Medulla oblongata (tissue), 1 donor: ENCODE results near the gene RUBCN.
"Not testable (repeated sequence)": the region's sequence is repeated elsewhere in the genome, so short reads cannot be mapped to it uniquely, and the experiment has no call there.

Experiments
- DNase-seq: peaks from one replicate; pipeline ENCODE4 v3.0.0-alpha.2; 2015; ENCODE audit errors: extremely low spot score

RUBCN gene

GRCh38 chr3:197734667-197735318 is 1.9 kb downstream of the RUBCN start:
- DNase-seq = peak; percentile 68

- DNase-seq = no peak
Observed at GRCh38 chr3:197733042-197733441, 3.7 kb downstream of the RUBCN start.

GRCh38 chr3:197731483-197731882 is 5.2 kb downstream of the RUBCN start:
- not testable (repeated sequence) for DNase-seq

GRCh38 chr3:197730770-197731169 is 5.9 kb downstream of the RUBCN start:
- not testable (repeated sequence) for DNase-seq

- DNase-seq = no peak
Observed at GRCh38 chr3:197730200-197730599, 6.5 kb downstream of the RUBCN start.

DNA sequence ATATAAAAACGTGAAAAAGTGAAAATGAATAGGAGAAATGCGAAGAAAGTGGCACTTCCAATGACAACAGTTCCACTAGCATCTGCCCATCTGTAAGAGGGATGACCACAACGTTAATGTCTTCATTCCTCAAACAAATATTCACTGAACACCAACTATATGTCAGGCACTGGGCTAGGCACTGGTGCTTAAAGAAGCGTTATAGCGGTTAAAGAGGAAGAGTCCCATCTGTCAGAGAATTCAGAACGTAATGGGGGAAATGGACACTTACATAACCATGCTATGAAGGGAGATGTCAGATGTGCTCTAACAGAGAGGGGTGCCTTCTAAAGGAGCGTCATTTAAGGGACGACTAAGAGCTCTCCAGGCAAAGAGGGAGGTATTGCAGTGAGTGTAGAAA is 8.2 kb downstream of the RUBCN start:
- no peak for DNase-seq

- not testable (repeated sequence) for DNase-seq
Observed at GRCh38 chr3:197727878-197728277, 8.8 kb downstream of the RUBCN start.

GRCh38 chr3:197722734-197723133 is 14.0 kb downstream of the RUBCN start:
- DNase-seq = no peak

GRCh38 chr3:197720694-197721093 is 16.0 kb downstream of the RUBCN start:
- DNase-seq = no peak

DNA sequence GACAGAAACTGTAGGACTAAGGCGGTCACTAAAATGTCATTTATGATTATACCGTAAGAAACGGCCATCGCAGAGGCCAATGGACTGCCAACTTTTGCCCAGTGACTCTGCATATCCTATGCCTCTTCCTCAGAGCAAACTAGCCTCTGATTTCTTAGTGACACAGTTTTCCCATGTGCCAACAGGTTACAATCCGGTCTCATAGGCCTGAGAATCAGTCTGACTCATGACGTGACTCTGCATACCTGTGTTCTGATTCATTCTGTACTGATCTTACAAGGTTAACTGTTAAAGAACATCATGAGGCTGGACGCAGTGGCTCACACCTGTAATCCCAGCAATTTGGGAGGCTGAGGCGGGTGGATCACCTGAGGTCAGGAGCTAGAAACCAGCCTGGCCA is 17.8 kb downstream of the RUBCN start:
- DNase-seq = no peak

GRCh38 chr3:197714251-197714650 is 22.5 kb downstream of the RUBCN start:
- no peak for DNase-seq

GRCh38 chr3:197713477-197713822 is 23.3 kb downstream of the RUBCN start:
- DNase-seq = no peak

DNA sequence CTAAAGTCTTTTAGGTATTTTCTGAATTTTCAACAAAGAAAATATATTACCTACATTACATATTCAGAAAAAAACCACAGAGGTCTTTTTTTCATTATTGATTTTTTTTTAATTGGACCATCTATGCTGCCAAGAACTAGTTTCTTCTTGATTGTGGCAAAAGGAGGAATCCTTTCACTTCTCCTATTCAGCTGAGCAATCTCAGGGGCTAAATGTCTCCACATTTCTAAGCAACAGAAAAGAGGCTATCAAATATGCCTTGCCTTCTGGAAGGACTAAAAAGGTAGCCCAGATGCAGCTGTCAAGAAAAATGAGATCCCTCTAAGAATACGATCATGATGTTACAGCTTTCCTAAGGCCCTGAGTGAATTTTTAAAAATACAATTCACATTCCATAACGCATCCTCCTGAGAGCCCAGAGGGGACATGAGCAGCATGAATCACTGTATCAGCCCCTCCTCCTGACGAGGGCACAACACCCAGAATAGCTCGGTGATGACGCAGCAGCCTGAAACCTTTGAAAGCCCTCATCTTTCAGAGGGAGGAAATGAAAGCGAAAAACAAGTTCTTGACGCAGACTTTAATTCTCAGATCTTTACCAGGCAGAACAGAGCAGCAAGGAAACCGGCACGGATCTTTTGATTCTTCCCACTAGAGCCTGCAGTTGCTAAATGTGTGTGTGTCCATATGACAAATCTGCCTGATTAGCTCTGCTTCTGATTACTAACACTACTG is 24.6 kb downstream of the RUBCN start:
- peak; percentile 97 for DNase-seq

DNA sequence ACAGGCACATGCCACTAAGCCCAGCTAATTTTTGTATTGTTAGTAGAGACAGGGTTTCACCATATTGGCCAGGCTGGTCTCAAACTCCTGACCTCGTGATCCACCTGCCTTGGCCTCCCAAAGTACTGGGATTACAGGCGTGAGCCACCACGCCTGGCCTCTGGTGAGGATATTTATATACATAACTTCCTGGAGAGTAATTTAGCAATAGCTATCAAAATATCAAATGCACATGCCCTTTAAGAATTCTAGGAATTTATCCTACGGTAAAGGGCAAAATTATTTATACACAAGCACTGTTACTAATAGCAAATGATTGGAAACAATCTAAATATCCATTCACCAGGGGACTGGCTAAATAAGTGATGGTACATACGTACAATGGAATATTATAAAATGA is 25.7 kb downstream of the RUBCN start:
- DNase-seq = not testable (repeated sequence)

- no peak for DNase-seq
Observed at GRCh38 chr3:197709135-197709534, 27.6 kb downstream of the RUBCN start.

DNA sequence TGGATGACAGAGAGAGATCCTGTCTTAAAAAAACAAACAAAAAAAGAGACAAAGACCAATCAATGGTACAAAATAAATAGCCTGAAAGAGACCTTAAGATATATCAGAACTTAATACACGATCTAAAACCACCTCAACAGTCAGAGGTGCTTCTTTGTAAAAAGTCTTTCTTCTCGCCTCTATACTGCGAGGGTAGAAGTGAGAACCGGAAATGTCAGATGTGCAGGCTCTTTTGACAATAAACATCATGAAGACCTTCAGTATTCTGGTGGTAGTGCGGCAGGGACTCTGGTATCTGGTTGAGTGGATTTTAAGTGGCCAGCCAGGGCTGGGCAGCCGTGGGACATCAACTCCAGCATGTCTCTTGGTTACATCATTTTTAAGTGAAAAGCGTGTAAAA is 30.0 kb downstream of the RUBCN start:
- DNase-seq = no peak

DNA sequence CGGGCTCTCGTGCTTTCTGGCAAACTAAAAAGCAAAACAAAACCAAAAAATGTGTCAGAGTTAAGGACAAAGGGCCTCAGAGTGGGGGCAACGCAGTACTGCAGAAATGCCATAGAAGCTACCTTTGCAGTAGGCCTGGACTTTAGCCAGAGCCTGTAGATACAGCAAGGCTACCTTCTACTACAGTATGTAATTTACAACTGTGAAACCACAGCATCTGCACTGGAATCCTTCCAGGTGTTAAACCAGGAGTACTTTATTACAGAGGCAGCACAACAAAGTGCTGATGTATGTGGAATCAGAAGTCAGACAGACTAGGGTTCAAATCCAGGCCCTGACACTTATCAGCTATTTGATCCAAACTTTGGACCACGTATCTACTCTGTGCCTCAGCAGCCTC is 34.9 kb downstream of the RUBCN start:
- DNase-seq = no peak

DNA sequence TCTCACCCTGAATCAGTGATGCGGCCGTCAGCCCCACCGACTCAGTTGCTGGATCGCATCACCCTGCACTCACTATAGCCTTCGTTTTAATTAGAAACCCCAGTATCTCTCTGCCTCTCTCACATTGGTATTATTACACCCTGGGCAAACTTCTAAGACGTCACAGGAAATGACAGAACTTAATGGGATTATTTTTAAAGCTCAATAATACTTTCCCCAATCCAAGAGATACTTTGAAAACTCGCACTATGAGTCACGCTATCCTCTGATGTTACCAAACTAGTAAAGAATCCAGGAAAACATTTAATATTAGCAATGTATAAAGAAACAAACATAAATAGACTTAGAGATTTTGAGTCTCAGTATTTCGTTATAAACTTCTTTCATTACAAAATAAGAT is 36.6 kb downstream of the RUBCN start:
- no peak for DNase-seq

- no peak for DNase-seq
Observed at GRCh38 chr3:197697355-197697754, 39.3 kb downstream of the RUBCN start.

- no peak for DNase-seq
Observed at GRCh38 chr3:197694251-197694650, 42.5 kb downstream of the RUBCN start.

DNA sequence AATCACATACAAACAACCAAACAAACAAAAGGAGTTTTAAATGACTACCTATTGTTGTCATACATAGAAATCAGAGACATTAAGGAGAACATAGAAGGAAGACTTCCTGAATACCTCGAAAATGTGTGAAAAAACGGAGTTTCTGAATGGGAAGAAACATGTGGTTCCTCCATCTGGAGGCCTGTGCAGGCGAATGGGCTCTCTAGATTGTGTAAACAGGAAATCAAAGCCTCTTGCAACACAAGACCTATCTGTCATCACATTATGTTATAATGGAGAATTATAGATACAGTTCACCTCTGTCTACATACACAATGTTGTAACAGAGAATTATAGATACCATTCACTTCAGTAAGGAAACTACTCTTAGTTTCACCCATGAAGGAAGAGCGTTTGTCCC is 44.1 kb downstream of the RUBCN start:
- no peak for DNase-seq

DNA sequence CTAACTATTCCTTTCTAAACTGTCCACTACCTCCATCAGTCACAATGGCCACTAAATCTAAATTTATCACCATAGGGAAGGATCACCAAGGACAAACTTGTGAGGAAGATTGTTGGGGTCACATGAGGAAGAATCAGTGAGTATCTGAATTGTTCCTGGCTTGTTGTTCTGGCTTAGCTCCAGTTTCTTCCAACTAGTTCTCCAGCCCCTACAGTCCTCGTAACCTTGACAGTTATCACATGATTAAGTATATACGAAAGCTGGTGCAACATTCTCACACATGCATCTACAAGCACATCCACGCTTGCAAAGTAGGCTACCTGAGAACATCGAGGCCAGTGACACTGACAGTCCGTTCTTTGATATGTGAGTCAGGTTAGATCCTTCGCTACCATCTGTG is 46.0 kb downstream of the RUBCN start:
- no peak for DNase-seq

- no peak for DNase-seq
Observed at GRCh38 chr3:197687570-197687969, 49.1 kb downstream of the RUBCN start.

GRCh38 chr3:197686899-197687298 is 49.8 kb downstream of the RUBCN start:
- no peak for DNase-seq
